ENCODE measurements around the gene PKNOX1.
"Not testable (repeated sequence)": the region's sequence is repeated elsewhere in the genome, so short reads cannot be mapped to it uniquely, and the experiment has no call there.

DNA sequence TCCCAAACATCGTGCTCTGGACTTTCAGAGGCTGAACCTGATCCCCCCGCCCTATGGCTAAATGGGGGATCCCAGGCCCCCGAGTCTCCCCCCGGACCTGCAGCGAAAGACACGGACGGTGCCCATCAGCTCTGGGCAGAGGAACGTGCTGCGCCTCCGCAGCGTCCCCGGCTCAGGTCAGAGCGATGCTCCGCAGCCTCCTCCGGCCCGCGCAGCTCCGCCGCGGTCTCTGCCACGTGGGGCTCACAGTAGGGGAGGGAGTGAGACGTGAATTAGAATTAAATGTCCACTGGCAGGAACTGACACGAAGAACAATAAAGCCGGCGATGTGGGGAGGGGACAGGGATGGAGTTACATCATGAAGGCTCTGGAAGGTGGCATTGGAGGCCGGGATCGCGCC lies 102.3 kb downstream of the PKNOX1 start:
- TF ChIP-seq, protein P1, sequence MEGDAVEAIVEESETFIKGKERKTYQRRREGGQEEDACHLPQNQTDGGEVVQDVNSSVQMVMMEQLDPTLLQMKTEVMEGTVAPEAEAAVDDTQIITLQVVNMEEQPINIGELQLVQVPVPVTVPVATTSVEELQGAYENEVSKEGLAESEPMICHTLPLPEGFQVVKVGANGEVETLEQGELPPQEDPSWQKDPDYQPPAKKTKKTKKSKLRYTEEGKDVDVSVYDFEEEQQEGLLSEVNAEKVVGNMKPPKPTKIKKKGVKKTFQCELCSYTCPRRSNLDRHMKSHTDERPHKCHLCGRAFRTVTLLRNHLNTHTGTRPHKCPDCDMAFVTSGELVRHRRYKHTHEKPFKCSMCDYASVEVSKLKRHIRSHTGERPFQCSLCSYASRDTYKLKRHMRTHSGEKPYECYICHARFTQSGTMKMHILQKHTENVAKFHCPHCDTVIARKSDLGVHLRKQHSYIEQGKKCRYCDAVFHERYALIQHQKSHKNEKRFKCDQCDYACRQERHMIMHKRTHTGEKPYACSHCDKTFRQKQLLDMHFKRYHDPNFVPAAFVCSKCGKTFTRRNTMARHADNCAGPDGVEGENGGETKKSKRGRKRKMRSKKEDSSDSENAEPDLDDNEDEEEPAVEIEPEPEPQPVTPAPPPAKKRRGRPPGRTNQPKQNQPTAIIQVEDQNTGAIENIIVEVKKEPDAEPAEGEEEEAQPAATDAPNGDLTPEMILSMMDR (conservative IDR thresholded peaks at IDR 0.05; ENCODE audit: low read depth, low read length), result not testable (repeated sequence)
- not testable (repeated sequence) for TF ChIP-seq EZH2 (IDR thresholded peaks at IDR 0.05; ENCODE audit: borderline replicate concordance, low read depth, low read length, poor library complexity, severe bottlenecking)

Data from A673 (cell line).